Neural cell (in vitro differentiated cells): ENCODE measurements around the gene PLCB4. TPM values are rescaled to one million over a fixed set of nuclear protein-coding genes. Genes with fewer than 3 reads are reported as not detected.

Source experiments
- H2AFZ ChIP-seq: fragments of 200-600, 300-800 bp; sonication (generic), shearing (Covaris generic); 2 replicates; pipeline ENCODE4 v1.6.0; 2014; ENCODE audit warnings: low read depth, mild to moderate bottlenecking, antibody characterized with exemption, low read length, moderate library complexity
- H3F3A ChIP-seq: fragments of 200-600 bp; shearing (Covaris generic); 2 replicates; pipeline ENCODE4 v1.6.1; 2016; ENCODE audit warnings: mild to moderate bottlenecking, moderate library complexity, mixed read lengths, antibody characterized with exemption, low read length; ENCODE audit not compliant: insufficient read depth, poor library complexity, severe bottlenecking
- H3K27ac ChIP-seq: fragments of 200-600, 300-800 bp; sonication (generic), shearing (Covaris generic); 2 replicates; pipeline ENCODE4 v1.5.1; 2014; ENCODE audit warnings: mild to moderate bottlenecking, low read length, moderate library complexity
- H3K27me3 ChIP-seq: fragments of 300-800, 200-600 bp; sonication (generic), shearing (Covaris generic); 2 replicates; pipeline ENCODE4 v1.6.0; 2014; ENCODE audit warnings: mild to moderate bottlenecking, low read depth, low read length, moderate library complexity; ENCODE audit not compliant: insufficient read depth
- H3K36me3 ChIP-seq: fragments of 300-800, 200-600 bp; sonication (generic), shearing (Covaris generic); 2 replicates; pipeline ENCODE4 v1.5.1; 2014; ENCODE audit warnings: mild to moderate bottlenecking, antibody characterized with exemption, low read length, moderate library complexity; ENCODE audit not compliant: insufficient read depth
- H3K4me2 ChIP-seq: fragments of 300-800, 200-600 bp; sonication (generic), shearing (Covaris generic); 2 replicates; pipeline ENCODE4 v1.6.0; 2014; ENCODE audit warnings: mild to moderate bottlenecking, low read length
- H3K4me3 ChIP-seq: fragments of 300-800, 200-600 bp; sonication (generic), shearing (Covaris generic); 2 replicates; pipeline ENCODE4 v1.5.1; 2014; ENCODE audit warnings: mild to moderate bottlenecking, low read length, moderate library complexity
- H3K79me2 ChIP-seq: fragments of 200-600 bp; shearing (Covaris generic); replicated peaks from 2 replicates; pipeline ENCODE4 v1.6.0; 2014; ENCODE audit warnings: mild to moderate bottlenecking, low read length, moderate library complexity; ENCODE audit not compliant: insufficient read depth
- H3K9ac ChIP-seq: fragments of 300-800, 200-600 bp; sonication (generic), shearing (Covaris generic); 2 replicates; pipeline ENCODE4 v1.6.1; 2016; ENCODE audit warnings: mild to moderate bottlenecking, low read length, mixed read lengths
- H3K9me2 ChIP-seq: fragments of 200-600 bp; shearing (Covaris generic); 2 replicates; pipeline ENCODE4 v1.6.1; 2016; ENCODE audit warnings: mild to moderate bottlenecking, low read length, mixed read lengths; ENCODE audit not compliant: insufficient read depth
- H3K9me3 ChIP-seq: fragments of 200-600, 300-800 bp; sonication (generic), shearing (Covaris generic); 2 replicates; pipeline ENCODE4 v1.6.1; 2016; ENCODE audit warnings: mild to moderate bottlenecking, mixed run types, low read length, moderate library complexity, mixed read lengths
- H4K20me1 ChIP-seq: fragments of 200-600 bp; shearing (Covaris generic); 2 replicates; pipeline ENCODE4 v1.6.1; 2016; ENCODE audit warnings: mild to moderate bottlenecking, mixed run types; ENCODE audit not compliant: insufficient read depth
- EP300 ChIP-seq: fragments of 450-650 bp; conservative IDR thresholded peaks from 2 replicates; pipeline ENCODE4 v1.6.1; 2014; ENCODE audit warnings: antibody characterized with exemption, mild to moderate bottlenecking, moderate library complexity; ENCODE audit not compliant: poor library complexity, severe bottlenecking
- EZH2 ChIP-seq: fragments of 200-600, 300-800 bp; shearing (Covaris generic), sonication (generic); IDR thresholded peaks from 2 replicates; pipeline ENCODE4 v1.6.1; 2014; ENCODE audit warnings: antibody characterized with exemption, low read length, borderline replicate concordance, mild to moderate bottlenecking; ENCODE audit not compliant: insufficient read depth, poor library complexity, severe bottlenecking
- MXI1 ChIP-seq: fragments of 450-650 bp; conservative IDR thresholded peaks from 2 replicates; pipeline ENCODE4 v1.6.1; 2014; ENCODE audit warnings: antibody characterized with exemption, mild to moderate bottlenecking; ENCODE audit not compliant: poor library complexity, severe bottlenecking
- POLR2AphosphoS5 ChIP-seq: IDR thresholded peaks from 2 replicates; pipeline ENCODE4 v1.6.1; 2012
- RAD21 ChIP-seq: fragments of 450-650 bp; conservative IDR thresholded peaks from 2 replicates; pipeline ENCODE4 v1.6.1; 2014; ENCODE audit warnings: antibody characterized with exemption, mild to moderate bottlenecking, moderate library complexity
- SMC3 ChIP-seq: fragments of 450-650 bp; conservative IDR thresholded peaks from 2 replicates; pipeline ENCODE4 v1.6.1; 2014; ENCODE audit warnings: antibody characterized with exemption, mild to moderate bottlenecking, moderate library complexity; ENCODE audit not compliant: poor library complexity
- TAF1 ChIP-seq: IDR thresholded peaks from 2 replicates; pipeline ENCODE4 v1.6.1; 2012; ENCODE audit warnings: low read depth
- polyA plus RNA-seq: library from polyadenylated mRNA; depleted of rRNA; stranded (reverse); fragments of >200 nt; gene quantifications from 2 replicates; pipeline ENCODE4 v1.2.3, GENCODE V29; 2014
- TF ChIP-seq, protein P1 (sequence below): IDR thresholded peaks from 2 replicates; pipeline ENCODE4 v1.6.1; 2012; ENCODE audit warnings: borderline replicate concordance
- TF ChIP-seq, protein P2 (sequence below): fragments of 450-650 bp; IDR thresholded peaks from 2 replicates; pipeline ENCODE4 v1.5.1; 2014; ENCODE audit warnings: antibody characterized with exemption, mild to moderate bottlenecking, moderate library complexity; ENCODE audit not compliant: poor library complexity, severe bottlenecking

The PLCB4 gene
- polyA plus RNA-seq, 1 donor from 2014 or later = 13.1 TPM

DNA sequence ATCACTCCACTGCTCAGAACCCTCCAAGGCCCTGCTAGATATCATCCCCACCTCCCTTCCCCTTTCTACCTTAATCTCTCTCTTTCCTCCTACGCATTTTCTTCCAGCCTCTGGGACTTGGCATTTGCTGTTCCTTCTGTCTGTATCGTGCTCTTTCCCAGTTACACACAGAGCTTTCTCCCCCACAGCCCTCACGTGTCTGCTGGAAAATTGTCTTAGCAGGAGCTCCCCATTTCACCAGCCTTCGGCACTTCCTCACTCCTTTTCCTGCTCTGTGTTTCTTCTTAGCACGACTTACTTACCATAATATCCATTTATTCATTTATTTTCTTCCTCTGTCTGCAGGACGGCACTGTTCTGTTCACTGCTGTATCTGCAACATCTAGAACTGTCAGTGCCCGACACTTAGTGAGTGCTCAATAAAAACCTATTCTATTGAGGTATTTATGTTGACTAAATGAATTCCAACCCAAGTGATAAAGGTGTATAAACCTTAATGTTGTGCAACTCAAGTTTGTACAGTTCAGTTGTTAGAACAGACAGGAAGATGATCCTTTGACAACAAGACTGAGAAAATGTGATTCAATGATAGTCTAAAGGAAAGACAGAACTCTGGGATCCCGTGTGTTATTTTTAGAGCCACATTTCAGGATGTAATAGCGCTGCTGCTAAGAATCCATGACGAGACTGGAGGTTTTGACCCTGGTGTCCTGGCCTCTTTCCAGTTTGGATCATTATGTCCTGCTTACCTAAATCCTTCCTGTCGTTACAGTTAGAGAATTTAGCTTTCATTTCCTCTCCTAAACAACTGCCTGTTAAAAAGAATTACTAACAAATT, 275.4 kb downstream of the PLCB4 start:
- no peak overlapping the region for H3K27ac ChIP-seq
- no peak overlapping the region for H3K9ac ChIP-seq
- H3F3A ChIP-seq = no peaks in the 10 kb centered on the region
- H3K79me2 ChIP-seq = no peaks in the 10 kb centered on the region
- H3K9me3 ChIP-seq = no peaks in the 10 kb centered on the region
- H3K27me3 ChIP-seq = no peaks in the 10 kb centered on the region
- H3K4me2 ChIP-seq = no peak overlapping the region
- H3K4me3 ChIP-seq = no peak overlapping the region
- no peaks in the 10 kb centered on the region for H3K36me3 ChIP-seq
- TF ChIP-seq EZH2 (no peak), EP300 (no peak), MXI1 (no peak), RAD21 (no peak), SMC3 (no peak), TAF1 (no peak), POLR2AphosphoS5 (no peak)
- TF ChIP-seq, protein P1, sequence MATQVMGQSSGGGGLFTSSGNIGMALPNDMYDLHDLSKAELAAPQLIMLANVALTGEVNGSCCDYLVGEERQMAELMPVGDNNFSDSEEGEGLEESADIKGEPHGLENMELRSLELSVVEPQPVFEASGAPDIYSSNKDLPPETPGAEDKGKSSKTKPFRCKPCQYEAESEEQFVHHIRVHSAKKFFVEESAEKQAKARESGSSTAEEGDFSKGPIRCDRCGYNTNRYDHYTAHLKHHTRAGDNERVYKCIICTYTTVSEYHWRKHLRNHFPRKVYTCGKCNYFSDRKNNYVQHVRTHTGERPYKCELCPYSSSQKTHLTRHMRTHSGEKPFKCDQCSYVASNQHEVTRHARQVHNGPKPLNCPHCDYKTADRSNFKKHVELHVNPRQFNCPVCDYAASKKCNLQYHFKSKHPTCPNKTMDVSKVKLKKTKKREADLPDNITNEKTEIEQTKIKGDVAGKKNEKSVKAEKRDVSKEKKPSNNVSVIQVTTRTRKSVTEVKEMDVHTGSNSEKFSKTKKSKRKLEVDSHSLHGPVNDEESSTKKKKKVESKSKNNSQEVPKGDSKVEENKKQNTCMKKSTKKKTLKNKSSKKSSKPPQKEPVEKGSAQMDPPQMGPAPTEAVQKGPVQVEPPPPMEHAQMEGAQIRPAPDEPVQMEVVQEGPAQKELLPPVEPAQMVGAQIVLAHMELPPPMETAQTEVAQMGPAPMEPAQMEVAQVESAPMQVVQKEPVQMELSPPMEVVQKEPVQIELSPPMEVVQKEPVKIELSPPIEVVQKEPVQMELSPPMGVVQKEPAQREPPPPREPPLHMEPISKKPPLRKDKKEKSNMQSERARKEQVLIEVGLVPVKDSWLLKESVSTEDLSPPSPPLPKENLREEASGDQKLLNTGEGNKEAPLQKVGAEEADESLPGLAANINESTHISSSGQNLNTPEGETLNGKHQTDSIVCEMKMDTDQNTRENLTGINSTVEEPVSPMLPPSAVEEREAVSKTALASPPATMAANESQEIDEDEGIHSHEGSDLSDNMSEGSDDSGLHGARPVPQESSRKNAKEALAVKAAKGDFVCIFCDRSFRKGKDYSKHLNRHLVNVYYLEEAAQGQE = no peak
- TF ChIP-seq, protein P2, sequence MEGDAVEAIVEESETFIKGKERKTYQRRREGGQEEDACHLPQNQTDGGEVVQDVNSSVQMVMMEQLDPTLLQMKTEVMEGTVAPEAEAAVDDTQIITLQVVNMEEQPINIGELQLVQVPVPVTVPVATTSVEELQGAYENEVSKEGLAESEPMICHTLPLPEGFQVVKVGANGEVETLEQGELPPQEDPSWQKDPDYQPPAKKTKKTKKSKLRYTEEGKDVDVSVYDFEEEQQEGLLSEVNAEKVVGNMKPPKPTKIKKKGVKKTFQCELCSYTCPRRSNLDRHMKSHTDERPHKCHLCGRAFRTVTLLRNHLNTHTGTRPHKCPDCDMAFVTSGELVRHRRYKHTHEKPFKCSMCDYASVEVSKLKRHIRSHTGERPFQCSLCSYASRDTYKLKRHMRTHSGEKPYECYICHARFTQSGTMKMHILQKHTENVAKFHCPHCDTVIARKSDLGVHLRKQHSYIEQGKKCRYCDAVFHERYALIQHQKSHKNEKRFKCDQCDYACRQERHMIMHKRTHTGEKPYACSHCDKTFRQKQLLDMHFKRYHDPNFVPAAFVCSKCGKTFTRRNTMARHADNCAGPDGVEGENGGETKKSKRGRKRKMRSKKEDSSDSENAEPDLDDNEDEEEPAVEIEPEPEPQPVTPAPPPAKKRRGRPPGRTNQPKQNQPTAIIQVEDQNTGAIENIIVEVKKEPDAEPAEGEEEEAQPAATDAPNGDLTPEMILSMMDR = no peak
- H3K9me2 ChIP-seq = no peaks in the 10 kb centered on the region
- no peak overlapping the region for H2AFZ ChIP-seq
- H4K20me1 ChIP-seq = no peaks in the 10 kb centered on the region

DNA sequence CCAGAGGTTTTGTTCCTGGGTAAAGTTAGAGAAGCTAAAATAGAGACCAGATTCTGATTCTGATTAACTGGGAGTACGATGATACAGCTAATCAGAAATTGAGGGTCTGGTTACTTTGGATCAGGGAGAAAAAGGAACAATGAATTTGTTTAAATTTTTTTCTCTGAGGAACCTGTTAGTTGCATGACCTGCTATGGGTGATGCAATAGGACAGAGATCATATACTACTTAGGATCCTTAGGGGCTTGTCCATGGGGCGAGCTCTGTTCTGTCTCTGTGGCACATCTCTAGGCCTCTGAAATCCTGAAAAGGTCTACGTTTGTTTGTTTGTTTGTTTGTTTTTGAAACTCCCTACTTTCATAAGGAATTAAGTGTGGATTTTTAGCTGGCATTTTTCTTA, 279.4 kb downstream of the PLCB4 start:
- H3K4me3 ChIP-seq = no peak overlapping the region
- H3K4me2 ChIP-seq = no peak overlapping the region
- no peaks in the 10 kb centered on the region for H3K27me3 ChIP-seq
- H3K36me3 ChIP-seq = no peaks in the 10 kb centered on the region
- no peaks in the 10 kb centered on the region for H3K9me2 ChIP-seq
- no peak for TF ChIP-seq MXI1
- TF ChIP-seq EP300 = no peak
- TF ChIP-seq SMC3 = no peak
- TF ChIP-seq, protein P2 = no peak
- TF ChIP-seq RAD21 = no peak
- no peak for TF ChIP-seq EZH2
- TF ChIP-seq POLR2AphosphoS5 = no peak
- no peak for TF ChIP-seq TAF1
- TF ChIP-seq, protein P1 = no peak
- no peak overlapping the region for H2AFZ ChIP-seq
- no peaks in the 10 kb centered on the region for H3F3A ChIP-seq
- H3K9me3 ChIP-seq = no peaks in the 10 kb centered on the region
- H3K9ac ChIP-seq = no peak overlapping the region
- H3K79me2 ChIP-seq = no peaks in the 10 kb centered on the region
- H4K20me1 ChIP-seq = no peaks in the 10 kb centered on the region
- H3K27ac ChIP-seq = no peak overlapping the region
